Testis (tissue), 2 donors: Measurements from ENCODE around the gene EYS.

Source experiments
- CTCF ChIP-seq, 3 experiments: fragments of 450-650 bp in 2 of 3; fragments of 200-600 bp in 1 of 3; sonication (generic) in 1 of 3; IDR thresholded peaks; one replicate each; pipeline ENCODE4 v1.5.1; 2016 to 2019; ENCODE audit warnings: antibody characterized with exemption in 3 of 3, mild to moderate bottlenecking in 2 of 3, moderate library complexity in 1 of 3
- POLR2A ChIP-seq: fragments of 450-650 bp; IDR thresholded peaks from one replicate; pipeline ENCODE4 v1.6.1; 2017; ENCODE audit warnings: antibody characterized with exemption, mild to moderate bottlenecking, moderate library complexity

- TF ChIP-seq CTCF (IDR thresholded peaks at IDR 0.05) (no peak), POLR2A (no peak)
These were observed 1794.1 kb downstream of the EYS start for GRCh38 chr6:63912887-63913286.
